ENCODE results near the gene PDXK.

The PDXK gene

DNA sequence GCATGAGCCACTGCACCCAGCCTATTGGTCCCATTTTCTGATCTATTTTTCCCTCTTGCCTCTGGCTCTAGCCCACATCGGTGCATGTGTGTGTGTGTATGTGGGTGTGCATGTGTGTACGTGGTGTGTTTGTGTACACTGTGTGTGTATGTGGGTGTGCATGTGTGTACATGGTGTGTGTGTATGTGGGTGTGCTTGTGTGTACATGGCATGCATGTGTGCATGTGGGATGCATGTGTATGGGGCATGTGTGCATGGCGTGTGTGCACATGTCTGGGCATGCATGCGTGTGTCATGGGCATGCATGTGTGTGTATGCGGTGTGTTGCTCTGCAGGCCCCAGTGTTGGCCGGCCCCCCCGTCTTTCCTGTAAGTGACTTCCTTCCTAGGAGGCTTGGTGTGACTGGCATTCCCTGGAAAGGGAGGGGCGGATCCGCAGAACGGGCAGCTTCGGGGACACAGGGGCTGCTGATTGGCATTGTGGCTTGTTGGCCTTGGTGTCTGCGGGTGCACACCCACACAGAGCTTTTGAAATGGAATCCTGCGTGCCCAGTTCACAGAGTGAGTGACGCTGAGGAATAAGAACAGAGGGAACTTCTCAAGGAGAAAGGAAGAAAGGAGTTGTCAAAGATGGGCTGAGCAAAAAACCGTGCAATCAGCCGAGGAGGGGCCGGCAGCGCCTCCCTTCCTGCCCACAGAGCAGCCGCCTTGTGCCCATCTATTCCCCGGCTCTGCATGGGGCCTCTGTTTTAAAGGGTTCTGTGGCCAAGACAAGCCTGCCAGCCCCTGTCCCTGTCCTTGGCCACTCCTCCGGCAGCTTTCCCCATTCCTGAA, 8.0 kb downstream of the PDXK start:
- no peak for FAIRE-seq

DNA sequence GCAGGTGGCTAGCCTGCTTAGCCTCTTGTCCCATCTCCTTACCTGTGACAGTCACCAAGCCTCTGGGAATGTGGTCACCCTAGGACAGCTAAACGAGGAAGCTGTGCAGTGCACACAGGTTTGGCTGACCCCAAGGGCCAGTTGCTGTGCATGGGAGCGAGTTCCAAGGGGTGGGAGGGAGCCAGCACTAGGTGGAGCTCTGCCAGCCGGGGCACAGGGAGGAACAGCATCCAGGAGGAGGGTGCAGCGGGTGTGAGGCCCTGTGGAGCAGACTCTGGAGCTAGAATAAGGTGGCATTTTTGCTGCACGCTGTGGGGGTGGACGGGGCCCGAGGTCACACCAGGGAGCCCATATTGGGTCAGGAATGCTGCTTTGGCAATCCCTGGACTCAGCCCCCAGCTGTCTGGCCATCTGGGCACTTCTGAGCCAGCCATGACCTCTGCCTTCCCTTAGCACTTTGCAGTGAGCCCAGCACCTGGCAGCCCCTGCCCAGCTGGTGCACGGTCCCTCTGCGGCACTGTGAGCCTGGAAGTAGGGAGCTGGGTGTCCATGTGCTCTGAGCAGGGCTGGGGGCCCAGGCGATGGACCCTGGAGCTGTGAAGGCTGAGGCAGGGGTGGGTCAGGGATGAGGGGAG, 8.7 kb downstream of the PDXK start:
- no peak for FAIRE-seq

DNA sequence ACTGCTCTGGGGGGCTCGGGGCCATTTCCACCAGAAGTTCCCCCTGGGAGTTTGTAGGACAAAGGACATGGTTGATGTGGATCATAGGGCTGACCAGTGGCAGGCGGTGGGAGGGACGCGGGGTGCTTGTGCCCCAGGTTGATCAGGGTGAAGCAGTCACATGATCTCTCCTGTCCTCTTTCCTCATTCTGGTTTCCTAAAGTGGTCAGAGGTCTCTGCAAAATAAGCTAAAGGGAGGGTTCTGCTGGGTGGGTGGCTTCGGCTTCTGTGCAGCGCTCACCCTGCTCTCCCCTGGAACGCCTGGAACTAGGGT, 9.2 kb downstream of the PDXK start:
- no peak for FAIRE-seq

DNA sequence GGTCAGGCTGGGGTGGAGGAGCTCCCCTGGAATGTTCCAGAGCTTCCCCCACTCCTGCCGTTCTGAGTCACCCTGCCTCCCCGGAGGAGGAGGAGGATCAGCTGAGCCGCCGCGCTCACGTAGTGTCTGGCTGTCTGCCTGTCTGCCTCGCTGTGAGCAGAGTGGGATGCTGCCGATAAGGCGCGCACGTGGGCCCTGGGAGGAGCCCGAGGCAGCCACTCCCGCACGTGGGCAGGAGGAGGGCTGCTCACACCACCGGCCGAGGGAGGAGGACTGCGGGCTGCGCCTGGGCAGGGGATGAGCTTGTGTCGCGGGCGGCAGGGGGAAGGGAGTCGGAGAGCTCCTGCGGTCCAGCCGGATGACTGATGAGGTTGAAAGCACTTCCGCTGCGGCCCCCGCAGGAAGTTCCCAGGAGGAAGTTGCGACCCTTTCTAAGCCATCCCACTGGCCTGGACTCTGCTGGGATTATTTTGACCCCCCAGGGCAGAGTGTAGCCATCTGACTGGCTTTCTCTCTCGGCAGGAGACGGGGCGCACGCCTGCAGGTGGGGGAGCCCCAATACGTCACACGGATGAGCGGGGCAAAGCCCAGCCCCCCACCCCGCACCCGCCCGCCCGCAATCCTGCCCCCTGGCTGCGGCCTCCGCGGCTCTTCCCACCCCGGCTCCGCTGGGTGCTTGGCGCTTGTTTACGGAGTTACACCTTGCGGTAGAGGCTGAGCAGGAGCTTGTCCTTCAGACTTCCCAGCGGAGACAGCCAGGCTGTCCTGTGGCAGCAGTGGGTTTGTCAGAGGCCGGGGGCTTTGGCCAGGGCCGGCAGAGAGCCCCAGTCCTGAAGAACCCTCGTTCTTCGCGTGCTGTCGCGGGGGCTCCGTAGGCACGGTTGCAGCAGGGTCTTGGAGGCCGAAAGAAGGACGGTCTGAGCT, 9.8 kb downstream of the PDXK start:
- no peak for FAIRE-seq

DNA sequence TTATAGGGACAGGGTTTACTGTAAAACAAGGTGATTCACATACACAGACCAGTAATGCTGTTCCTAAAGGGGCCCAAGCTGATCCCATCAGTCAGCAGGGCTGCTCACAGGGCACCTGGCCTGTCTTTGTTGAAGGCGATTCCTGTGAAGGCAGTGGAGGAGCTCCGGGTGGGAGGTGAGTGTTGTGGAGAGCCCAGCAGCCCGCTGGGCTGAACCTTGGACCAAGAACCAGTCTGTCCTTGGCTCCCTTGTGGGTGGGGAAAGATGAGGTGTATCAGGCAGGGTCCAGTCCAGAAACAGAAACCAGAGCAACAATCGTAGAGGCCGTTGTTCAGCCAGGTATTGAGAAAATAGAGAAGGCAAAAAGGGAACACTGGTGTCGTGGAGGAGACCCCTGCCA, 12.5 kb downstream of the PDXK start:
- no peak for FAIRE-seq

DNA sequence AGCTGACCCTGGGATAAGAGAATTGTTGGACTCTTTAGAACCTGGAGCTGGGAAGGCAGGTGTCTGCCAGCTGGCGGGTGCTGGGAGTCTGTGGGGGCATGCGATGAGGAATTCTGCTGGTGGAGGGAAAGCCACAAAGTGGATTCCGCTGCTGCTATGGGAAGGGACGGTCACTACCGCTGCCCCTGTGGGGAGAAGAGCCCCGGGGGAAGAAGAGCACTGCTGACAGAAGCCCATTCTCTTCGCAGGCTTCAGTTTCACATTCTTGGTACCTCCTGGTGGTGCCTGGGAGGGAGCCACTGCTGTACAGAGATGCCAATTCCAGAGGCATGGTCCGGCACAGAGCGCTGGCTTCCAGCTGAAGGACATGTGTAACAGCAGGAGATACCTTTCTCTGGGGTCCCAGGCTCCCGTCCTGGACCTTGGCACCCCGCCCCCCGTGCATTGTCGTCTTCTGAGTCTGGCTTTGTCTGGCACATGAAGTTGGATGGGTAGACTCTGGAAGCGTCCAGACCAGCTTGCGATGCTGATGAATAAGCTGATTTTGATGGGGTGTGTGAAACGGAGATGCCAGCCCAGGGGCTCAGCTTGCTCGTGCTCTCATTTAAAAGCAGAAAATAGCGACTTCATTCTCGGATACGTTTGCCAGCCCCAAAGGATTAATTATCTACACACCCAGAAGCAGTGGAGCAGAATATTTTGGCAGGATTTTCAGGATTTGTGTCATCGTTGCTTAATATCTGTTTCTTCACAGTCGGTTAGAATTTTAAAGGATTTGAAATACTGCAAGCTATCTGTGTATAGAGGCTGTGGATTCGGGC, 13.2 kb downstream of the PDXK start:
- FAIRE-seq: no peak

DNA sequence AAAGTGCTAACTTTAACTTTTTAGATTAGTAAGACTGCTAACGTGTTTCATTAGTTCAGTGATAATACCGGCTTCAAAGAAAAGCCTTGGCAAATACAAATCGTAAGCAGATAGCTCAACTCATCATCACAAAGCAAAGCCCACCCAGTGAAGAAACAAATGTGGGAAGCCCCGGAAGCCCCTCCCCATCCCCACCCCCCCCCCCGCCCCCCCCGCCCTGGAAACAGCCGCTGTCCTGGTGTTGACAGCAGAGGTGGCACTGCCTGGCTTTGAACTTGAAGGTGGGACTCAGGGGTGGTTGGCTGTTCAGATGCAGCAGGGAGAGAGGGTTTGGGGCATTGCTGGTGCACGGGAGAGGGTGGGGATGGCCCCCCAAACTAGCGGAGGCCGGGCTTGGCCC, 14.1 kb downstream of the PDXK start:
- no peak for FAIRE-seq

DNA sequence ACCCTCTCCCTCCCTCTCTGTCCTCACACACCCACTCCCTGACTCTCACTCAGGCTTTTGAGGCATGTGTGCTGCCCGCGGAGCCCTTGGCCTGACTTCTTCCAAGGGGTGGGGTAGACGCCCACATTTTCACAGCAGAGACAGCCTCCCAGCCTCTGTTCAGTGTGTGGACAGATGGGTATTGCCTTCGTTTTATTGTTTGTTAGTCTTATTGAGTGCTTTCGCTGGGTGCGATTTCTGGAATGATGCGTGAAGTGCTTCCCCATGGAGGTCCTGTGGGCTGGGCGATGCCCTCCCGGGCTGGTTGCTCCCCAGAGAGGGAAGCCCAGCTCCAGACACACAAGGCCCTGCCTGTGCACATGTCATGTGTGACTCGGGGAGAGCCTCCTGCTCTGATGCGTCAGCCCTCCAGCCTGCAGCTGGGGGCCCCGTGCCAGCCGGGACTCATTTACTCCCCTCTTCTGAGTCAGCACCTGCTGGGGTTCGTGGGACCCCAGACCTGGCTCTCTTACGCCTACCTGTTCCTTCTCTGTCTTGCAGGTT, 14.7 kb downstream of the PDXK start:
- FAIRE-seq: no peak

DNA sequence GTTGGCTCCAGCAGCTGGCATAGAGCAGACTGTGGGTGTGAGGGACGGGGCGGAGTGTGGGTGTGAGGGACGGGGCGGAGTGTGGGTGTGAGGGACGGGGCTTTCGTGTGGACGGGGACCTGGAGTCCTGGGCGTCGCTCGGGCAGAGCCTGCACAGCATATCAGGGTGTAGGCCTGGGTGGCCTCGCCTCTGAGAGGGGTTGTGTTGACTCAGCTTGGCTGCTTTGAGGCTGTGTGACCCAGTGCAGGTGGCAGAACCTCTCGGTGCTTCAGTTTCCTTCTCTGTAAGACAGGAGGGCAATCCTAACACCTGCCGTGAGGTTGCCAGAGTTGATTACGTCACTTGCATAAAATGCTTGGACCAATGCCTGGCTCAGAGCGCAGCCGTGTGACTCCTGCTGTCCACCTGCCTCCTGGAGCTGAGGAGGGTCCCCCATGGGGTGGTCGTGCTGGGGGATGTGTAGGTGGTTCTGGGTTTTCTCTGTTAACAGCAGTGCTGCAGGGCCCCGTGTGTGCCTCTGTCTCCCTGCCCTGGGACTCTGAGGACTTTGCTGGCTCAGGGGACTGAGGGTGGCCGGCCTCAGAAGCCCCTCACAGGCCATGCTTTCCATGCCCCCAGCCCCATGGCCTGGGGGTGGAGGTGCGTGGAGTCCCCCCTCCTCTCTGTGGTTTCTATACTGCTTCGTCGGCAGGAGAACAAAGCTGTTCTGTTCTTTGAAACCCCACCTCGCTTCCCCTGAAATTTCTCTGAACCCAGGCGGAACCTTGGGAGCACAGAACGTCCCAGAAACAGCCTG, 15.4 kb downstream of the PDXK start:
- FAIRE-seq: no peak

DNA sequence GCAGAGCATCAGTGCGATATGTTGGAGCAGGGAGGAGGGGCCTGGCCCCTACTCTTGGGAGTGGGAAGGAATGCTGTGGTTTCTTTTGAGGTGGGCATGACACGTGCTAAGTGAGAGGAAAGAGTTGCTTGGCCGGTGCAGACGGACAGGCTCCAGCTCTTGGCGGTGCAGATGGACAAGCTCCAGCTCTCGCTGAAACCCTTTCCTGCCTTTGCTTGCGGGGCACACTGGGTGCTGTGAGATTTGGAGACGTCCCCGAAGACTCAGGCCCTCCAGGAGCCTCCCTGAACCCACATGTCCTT, 15.9 kb downstream of the PDXK start:
- no peak for FAIRE-seq

DNA sequence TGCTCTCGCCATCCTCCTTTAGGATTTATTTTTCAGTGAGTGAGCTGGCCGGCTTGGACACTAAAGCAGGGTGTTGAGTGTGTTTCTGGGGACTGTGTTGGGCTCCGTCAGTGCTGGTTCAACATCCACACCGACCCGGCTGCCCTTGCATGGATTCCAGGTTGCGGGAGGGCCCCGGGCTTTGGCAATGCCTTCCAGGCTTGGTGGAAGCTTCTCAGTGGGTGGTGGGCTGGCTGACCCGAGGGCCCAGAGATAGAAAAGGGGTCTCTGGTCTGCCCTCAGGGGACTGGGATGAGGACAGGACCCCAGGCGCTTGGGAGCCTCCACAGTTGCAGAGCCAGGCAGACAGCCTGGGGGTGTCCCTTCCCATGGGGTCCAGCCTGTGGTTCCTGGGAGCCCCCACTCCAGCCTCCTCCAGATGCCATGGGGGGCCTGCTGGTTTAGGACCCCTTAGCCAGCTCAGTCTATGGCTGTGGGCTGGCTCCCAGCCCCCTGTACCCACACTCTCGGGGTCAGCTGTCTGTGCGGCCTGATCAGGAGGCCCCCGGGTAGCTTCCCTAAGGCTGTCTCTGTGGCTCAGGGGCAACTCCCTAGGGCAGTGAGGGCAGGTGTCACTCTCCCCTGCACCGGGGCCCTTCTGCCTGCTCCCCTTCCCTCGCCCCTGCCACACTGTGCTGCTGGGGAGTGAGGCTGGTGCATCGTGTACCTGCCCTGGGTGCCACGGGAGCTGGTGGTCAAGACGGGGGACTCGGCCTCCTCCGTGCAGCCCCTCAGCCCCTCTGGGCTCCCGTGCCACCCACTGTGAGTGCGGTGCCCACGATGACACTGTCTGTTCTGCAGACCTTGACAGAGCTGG, 16.5 kb downstream of the PDXK start:
- no peak for FAIRE-seq

DNA sequence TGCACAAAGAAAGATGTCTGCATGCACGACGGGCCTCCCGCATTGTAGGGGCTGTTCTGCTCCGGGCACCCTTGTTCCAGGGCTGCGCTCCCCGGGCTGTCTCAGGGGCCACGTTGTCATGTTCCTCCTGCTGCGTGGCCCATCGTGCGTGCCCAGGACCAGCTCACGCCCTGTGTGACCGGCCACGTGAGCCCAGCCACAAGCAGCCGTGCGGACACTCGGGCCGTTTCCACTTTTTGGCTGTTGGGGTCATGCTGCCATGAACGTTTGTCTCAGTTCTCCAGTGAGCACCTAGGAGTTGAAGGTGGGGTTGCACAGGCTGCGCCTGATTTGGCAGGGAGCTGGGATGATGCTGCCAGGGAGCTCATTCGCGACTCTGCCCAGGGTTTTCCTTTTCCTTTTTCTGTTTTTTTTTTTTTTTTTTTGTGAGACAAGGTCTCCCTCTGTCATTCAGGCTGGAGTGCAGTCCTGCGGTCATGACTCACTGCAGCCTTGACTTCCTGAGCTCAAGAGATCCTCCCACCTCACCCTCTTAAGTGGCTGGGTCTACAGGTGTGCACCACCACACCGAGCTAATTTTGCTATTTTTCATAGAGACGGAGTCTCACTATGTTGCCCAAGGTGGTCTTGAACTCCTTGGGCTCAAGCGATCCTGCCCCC, 17.4 kb downstream of the PDXK start:
- no peak for FAIRE-seq

DNA sequence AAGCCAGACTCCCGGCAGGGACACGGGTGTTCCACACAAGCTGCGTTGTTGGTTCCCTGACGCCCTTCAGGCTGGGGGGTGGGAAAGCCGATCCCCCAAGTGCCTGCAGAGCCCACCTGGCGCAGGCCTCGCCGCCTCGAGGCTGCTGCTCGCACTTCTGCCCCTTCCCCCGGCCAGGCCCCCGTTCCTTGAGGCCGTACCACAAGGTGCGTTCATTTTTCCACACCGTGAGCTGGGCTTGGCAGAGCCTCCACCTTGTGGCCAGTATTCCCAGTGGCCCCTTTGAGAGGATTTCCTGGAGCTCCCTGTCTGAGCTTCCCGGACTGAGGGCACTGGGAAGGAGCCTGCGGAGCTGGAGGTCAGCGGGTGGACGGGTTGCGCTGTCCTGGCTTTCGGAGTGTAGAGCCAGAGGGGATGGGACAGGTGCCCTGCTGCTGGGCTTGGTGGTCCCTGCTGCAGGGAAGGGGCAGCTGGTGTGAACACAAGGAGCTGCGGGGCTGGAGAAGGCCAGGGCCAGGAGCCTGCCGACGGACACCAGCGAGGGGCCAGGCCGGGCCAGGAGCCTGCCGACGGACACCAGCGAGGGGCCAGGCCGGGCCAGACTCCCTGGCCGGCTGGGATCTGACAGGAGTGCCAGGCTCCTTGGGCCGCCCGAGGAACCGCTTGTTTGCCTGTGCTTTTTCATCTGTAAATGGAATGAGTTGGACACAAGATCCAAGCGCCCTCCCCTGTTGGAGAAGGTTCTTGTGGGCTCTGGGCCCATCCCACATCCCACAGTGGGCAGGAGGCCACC, 18.4 kb downstream of the PDXK start:
- FAIRE-seq: no peak

DNA sequence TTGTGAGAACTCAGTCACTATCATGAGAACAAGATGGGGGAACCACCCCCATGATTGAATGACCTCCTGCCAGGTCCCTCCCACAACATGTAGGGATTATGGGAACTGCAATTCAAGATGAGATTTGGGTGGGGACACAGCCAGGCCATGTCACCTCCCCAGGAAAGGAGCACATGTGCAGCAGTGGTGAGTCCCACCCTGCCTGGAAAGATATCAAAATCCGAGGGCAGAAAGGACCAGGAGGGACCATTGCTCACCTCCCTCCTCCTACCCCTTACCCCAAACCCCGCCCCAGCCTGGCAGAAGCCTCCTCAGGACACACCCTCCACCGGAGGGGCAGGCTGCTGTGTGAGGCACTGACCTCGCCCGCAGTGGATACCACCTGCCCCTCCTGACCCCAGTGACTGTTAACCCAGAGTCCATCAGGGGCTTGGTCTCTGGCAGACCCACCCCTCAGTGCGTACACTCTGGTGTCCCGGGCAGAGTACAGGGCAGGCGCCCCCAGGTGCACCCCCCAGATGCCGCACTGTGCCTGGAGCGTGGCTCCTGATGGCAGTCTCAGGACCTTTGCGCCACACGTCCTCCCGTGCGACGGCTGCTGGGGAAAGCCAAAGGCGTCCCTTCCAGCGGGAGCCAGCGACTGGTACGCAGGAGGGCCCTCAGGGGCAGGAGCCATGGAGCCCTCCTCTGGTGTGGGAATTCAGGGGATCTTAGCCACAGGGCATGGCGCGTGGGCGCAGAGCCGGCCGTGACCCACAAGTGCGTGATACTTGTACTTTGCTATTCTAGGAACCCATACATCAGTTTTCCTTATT, 20.9 kb downstream of the PDXK start:
- FAIRE-seq: no peak

DNA sequence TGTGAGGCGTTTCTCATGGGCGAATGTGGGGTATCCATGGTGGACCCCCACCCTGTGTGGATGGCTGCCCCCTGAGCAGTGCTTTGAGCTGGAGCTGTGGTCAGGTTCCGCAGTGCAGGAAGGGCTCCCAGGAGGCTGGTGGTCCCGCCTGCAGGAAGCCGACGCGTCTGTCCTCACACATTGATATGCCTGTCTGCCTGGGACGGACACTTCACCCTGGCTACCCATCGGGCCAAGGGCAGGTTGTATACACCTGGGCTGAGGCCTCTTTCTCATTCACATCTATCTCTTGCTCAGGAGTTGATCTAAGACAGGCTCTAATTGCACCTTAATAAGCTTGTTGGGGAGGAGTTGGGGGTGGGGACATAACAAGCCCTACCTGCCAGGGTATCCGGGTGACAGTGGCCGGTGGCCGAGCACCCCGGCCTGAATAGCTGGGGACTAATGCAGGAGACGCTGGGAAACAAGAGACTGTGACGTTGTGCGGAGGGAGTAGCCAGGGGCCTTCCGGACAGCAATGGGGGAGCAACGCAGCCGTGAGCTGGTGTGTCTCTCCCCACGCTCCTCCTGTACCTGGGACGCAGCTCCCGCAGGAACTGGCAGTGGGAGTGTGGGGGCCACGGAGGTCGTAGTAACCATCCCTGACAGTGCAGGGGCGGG, 21.7 kb downstream of the PDXK start:
- FAIRE-seq: no peak

DNA sequence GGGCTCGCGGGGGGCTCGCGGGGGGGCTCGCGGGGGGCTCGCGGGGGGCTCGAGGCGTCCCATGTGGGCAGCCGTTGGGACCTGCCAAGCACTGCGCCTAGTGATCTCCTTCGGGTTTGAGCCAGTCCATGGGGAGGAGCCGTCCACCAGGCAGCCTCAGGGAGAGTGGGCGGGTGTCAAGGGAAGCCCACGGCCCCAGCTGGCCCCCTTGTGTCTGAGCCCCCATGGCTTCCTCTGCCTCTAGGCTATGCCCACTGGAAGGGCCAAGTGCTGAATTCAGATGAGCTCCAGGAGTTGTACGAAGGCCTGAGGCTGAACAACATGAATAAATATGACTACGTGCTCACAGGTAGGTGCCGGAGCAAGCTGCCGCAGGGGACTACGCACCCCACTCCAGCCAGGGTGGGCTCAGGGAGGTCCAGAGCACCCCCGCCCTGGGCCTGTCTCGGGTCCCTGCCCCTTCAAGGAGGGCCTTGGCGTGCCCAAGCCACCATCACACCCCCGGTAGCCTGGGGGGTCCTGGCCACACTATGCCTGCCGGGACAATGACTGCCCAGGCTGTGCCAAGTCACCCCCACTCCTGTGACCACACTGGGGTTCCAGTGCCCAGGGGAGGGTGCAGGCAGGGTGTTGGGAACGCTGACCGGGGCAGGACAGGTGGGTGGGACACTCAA, 22.6 kb downstream of the PDXK start:
- no peak for FAIRE-seq

DNA sequence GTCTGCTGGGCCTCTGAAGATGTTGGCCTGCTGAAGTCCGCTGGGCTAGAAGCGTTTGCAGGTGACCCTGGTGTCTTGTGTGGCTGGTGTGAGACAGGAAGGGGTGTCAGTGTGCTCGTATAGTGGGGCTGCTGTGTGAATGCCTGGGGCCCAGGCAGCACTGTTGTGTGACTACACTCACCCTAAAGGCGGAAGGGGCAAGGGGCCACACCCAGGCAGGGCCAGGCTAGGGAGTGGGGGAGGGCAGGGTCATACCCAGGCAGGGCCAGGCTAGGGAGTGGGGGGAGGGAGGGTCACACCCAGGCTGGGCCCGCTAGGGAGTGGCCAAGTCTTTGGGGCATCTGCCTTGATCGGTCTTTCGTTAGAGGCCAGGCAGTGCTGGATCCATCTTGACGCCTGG, 25.0 kb downstream of the PDXK start:
- no peak for FAIRE-seq
